Keratinocyte (primary cell): ENCODE data around the gene ZNF646.

Experiments used
- CTCF ChIP-seq, 3 experiments: IDR thresholded peaks in 1 of 3; conservative IDR thresholded peaks in 1 of 3; optimal IDR thresholded peaks in 1 of 3; 2 replicates in 2 of 3; 3 replicates in 1 of 3; pipeline versions ENCODE3 to v1.5.1; 2011; ENCODE audit warnings: low read length in 3 of 3, mild to moderate bottlenecking in 3 of 3, moderate library complexity in 2 of 3, control low read depth in 1 of 3, inconsistent platforms in 1 of 3; ENCODE audit not compliant: insufficient read depth in 2 of 3; ENCODE audit errors: extremely low read depth in 1 of 3
- EZH2 ChIP-seq: IDR thresholded peaks from one replicate; pipeline ENCODE4 v1.6.1; 2012; ENCODE audit warnings: inconsistent platforms, mild to moderate bottlenecking, low read length, moderate library complexity

- TF ChIP-seq CTCF (optimal IDR thresholded peaks at IDR 0.05 in 1 of 3, IDR thresholded peaks at IDR 0.05 in 1 of 3, conservative IDR thresholded peaks at IDR 0.05 in 1 of 3; ENCODE audit: extremely low read depth in 1 of 3, insufficient read depth in 2 of 3, low read length in 3 of 3) (no peak), EZH2 (no peak)
These were observed 43.4 kb downstream of the ZNF646 start, which contains the start of gene KAT8 for GRCh38 chr16:31117384-31118222.
